ENCODE data around the gene KCNAB2.

The KCNAB2 gene

GRCh38 chr1:6130036-6130435 is 84.3 kb downstream of the KCNAB2 start:
- no peak for TF ChIP-seq CTCF (IDR thresholded peaks at IDR 0.05; ENCODE audit: control insufficient read depth, extremely low read depth, insufficient read depth)
- H3K4me3 ChIP-seq (ENCODE audit: low read depth, low read length) = no peak overlapping the region
- DNase-seq (ENCODE audit: low read depth) = no peak

GRCh38 chr1:6130596-6130995 is 84.9 kb downstream of the KCNAB2 start:
- no peak overlapping the region for H3K4me3 ChIP-seq (ENCODE audit: low read depth, low read length)
- TF ChIP-seq CTCF (IDR thresholded peaks at IDR 0.05; ENCODE audit: control insufficient read depth, extremely low read depth, insufficient read depth) = no peak
- no peak for DNase-seq (ENCODE audit: low read depth)

- DNase-seq (ENCODE audit: low read depth) = no peak
- TF ChIP-seq CTCF (IDR thresholded peaks at IDR 0.05; ENCODE audit: control insufficient read depth, extremely low read depth, insufficient read depth) = no peak
- H3K4me3 ChIP-seq (ENCODE audit: low read depth, low read length) = no peak overlapping the region
These were observed 85.9 kb downstream of the KCNAB2 start for GRCh38 chr1:6131561-6131960.

- no peak overlapping the region for H3K4me3 ChIP-seq (ENCODE audit: low read depth, low read length)
- TF ChIP-seq CTCF (IDR thresholded peaks at IDR 0.05; ENCODE audit: control insufficient read depth, extremely low read depth, insufficient read depth) = no peak
- no peak for DNase-seq (ENCODE audit: low read depth)
These were observed 87.6 kb downstream of the KCNAB2 start for GRCh38 chr1:6133146-6133895.

GRCh38 chr1:6134206-6134605 is 88.5 kb downstream of the KCNAB2 start:
- TF ChIP-seq CTCF (IDR thresholded peaks at IDR 0.05; ENCODE audit: control insufficient read depth, extremely low read depth, insufficient read depth) = no peak
- no peak overlapping the region for H3K4me3 ChIP-seq (ENCODE audit: low read depth, low read length)
- no peak for DNase-seq (ENCODE audit: low read depth)

GRCh38 chr1:6134741-6135510 is 89.2 kb downstream of the KCNAB2 start:
- DNase-seq (ENCODE audit: low read depth) = no peak
- TF ChIP-seq CTCF (IDR thresholded peaks at IDR 0.05; ENCODE audit: control insufficient read depth, extremely low read depth, insufficient read depth) = no peak

More at GRCh38 chr1:6134741-6135510, 89.2 kb downstream of the KCNAB2 start:
- no peak overlapping the region for H3K4me3 ChIP-seq (ENCODE audit: low read depth, low read length)
